ENCODE results near the gene SHD.

DNA sequence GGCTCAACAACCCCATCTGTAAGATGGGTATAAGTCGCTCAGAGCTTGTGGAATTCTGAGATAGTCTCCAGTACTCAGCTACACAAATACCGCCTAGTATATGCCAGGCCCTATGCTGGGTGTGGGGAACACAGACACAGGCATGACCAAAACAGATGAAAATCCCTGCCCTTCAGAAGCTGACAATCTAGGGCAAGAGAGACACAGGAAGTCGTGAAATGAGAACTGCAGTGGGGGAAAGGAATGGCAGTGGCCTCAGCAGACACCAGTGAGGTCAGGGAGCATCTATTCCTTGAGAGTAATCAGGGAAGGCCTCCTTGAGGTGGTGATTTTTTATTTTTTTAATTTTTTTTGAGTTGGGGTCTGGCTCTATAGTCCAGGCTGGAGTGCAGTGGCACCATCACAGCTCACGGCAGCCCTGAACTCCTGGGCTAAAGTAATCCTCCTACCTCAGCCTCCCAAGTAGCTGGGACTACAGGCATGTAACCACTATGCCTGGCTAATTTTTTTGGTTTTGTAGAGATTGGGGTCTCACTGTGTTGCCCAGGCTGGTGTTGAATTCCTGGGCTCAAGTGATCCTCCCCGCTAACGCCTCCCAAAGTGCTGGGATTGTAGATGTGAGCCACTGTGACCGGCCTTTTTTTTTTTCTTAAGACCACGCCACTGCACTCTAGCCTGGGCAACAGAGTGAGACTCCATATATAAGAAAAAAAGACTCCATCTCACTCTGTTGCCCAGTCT is 19.9 kb downstream of the SHD start:
- no peak for TF ChIP-seq POLR2A (IDR thresholded peaks at IDR 0.05)
- TF ChIP-seq, protein P1, sequence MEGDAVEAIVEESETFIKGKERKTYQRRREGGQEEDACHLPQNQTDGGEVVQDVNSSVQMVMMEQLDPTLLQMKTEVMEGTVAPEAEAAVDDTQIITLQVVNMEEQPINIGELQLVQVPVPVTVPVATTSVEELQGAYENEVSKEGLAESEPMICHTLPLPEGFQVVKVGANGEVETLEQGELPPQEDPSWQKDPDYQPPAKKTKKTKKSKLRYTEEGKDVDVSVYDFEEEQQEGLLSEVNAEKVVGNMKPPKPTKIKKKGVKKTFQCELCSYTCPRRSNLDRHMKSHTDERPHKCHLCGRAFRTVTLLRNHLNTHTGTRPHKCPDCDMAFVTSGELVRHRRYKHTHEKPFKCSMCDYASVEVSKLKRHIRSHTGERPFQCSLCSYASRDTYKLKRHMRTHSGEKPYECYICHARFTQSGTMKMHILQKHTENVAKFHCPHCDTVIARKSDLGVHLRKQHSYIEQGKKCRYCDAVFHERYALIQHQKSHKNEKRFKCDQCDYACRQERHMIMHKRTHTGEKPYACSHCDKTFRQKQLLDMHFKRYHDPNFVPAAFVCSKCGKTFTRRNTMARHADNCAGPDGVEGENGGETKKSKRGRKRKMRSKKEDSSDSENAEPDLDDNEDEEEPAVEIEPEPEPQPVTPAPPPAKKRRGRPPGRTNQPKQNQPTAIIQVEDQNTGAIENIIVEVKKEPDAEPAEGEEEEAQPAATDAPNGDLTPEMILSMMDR (IDR thresholded peaks at IDR 0.05): no peak

Data from uterus (tissue), 2 donors.